ENCODE results near the gene P2RX6. TPM values are rescaled to one million over a fixed set of nuclear protein-coding genes. Genes with fewer than 3 reads are reported as not detected.
A peak's percentile ranks its signal among the peaks of the same experiment; 100 is the strongest.

Gene P2RX6
- total and polyA plus RNA-seq, 9 of the 15 experiments (the other 6 are each of a cell fraction or from before 2014, with no cell fraction given): 0.01 to 3.9 (median 1.5) TPM; not detected in 1

DNA sequence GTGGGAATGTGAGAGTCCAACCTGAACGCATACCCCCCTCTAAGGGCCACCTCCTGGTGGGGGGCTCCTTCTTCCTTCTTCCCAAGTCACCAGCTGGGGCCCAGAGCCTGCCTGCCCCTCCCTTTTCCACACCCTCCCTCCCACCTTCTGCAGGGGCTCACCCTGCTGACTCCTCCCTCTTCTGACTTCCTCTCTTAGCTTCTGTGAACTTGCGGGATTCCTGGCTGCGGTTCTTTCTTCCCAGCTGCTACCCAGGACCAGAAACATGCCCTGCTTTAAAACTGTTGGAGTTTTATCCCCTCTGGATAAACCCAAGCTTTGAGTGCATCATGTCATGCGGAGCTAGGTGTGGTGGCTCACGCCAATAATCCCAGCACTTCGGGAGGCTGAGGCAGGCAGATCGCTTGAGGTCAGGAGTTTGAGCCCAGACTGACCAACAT, 40.9 kb downstream of the P2RX6 start (continued):
- TF ChIP-seq, protein P1, sequence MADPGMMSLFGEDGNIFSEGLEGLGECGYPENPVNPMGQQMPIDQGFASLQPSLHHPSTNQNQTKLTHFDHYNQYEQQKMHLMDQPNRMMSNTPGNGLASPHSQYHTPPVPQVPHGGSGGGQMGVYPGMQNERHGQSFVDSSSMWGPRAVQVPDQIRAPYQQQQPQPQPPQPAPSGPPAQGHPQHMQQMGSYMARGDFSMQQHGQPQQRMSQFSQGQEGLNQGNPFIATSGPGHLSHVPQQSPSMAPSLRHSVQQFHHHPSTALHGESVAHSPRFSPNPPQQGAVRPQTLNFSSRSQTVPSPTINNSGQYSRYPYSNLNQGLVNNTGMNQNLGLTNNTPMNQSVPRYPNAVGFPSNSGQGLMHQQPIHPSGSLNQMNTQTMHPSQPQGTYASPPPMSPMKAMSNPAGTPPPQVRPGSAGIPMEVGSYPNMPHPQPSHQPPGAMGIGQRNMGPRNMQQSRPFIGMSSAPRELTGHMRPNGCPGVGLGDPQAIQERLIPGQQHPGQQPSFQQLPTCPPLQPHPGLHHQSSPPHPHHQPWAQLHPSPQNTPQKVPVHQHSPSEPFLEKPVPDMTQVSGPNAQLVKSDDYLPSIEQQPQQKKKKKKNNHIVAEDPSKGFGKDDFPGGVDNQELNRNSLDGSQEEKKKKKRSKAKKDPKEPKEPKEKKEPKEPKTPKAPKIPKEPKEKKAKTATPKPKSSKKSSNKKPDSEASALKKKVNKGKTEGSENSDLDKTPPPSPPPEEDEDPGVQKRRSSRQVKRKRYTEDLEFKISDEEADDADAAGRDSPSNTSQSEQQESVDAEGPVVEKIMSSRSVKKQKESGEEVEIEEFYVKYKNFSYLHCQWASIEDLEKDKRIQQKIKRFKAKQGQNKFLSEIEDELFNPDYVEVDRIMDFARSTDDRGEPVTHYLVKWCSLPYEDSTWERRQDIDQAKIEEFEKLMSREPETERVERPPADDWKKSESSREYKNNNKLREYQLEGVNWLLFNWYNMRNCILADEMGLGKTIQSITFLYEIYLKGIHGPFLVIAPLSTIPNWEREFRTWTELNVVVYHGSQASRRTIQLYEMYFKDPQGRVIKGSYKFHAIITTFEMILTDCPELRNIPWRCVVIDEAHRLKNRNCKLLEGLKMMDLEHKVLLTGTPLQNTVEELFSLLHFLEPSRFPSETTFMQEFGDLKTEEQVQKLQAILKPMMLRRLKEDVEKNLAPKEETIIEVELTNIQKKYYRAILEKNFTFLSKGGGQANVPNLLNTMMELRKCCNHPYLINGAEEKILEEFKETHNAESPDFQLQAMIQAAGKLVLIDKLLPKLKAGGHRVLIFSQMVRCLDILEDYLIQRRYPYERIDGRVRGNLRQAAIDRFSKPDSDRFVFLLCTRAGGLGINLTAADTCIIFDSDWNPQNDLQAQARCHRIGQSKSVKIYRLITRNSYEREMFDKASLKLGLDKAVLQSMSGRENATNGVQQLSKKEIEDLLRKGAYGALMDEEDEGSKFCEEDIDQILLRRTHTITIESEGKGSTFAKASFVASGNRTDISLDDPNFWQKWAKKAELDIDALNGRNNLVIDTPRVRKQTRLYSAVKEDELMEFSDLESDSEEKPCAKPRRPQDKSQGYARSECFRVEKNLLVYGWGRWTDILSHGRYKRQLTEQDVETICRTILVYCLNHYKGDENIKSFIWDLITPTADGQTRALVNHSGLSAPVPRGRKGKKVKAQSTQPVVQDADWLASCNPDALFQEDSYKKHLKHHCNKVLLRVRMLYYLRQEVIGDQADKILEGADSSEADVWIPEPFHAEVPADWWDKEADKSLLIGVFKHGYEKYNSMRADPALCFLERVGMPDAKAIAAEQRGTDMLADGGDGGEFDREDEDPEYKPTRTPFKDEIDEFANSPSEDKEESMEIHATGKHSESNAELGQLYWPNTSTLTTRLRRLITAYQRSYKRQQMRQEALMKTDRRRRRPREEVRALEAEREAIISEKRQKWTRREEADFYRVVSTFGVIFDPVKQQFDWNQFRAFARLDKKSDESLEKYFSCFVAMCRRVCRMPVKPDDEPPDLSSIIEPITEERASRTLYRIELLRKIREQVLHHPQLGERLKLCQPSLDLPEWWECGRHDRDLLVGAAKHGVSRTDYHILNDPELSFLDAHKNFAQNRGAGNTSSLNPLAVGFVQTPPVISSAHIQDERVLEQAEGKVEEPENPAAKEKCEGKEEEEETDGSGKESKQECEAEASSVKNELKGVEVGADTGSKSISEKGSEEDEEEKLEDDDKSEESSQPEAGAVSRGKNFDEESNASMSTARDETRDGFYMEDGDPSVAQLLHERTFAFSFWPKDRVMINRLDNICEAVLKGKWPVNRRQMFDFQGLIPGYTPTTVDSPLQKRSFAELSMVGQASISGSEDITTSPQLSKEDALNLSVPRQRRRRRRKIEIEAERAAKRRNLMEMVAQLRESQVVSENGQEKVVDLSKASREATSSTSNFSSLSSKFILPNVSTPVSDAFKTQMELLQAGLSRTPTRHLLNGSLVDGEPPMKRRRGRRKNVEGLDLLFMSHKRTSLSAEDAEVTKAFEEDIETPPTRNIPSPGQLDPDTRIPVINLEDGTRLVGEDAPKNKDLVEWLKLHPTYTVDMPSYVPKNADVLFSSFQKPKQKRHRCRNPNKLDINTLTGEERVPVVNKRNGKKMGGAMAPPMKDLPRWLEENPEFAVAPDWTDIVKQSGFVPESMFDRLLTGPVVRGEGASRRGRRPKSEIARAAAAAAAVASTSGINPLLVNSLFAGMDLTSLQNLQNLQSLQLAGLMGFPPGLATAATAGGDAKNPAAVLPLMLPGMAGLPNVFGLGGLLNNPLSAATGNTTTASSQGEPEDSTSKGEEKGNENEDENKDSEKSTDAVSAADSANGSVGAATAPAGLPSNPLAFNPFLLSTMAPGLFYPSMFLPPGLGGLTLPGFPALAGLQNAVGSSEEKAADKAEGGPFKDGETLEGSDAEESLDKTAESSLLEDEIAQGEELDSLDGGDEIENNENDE (IDR thresholded peaks at IDR 0.05; ENCODE audit: low read depth, low read length): no peak
- TF ChIP-seq, protein P2, sequence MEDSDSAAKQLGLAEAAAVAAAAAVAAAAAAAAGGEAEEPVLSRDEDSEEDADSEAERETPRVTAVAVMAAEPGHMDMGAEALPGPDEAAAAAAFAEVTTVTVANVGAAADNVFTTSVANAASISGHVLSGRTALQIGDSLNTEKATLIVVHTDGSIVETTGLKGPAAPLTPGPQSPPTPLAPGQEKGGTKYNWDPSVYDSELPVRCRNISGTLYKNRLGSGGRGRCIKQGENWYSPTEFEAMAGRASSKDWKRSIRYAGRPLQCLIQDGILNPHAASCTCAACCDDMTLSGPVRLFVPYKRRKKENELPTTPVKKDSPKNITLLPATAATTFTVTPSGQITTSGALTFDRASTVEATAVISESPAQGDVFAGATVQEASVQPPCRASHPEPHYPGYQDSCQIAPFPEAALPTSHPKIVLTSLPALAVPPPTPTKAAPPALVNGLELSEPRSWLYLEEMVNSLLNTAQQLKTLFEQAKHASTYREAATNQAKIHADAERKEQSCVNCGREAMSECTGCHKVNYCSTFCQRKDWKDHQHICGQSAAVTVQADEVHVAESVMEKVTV (CRISPR knock-in tag; IDR thresholded peaks at IDR 0.05): no peak
- peak; percentile 7 for TF ChIP-seq HNRNPLL (IDR thresholded peaks at IDR 0.05; ENCODE audit: low read depth, low read length, poor library complexity, severe bottlenecking)
- 0 out of 2 replicates have a peak, but pooled peaks have one; percentile 6 for TF ChIP-seq HIVEP1 (CRISPR knock-in tag; IDR thresholded peaks at IDR 0.05)
- peak; percentile 42 for TF ChIP-seq POU5F1 (IDR thresholded peaks at IDR 0.05; ENCODE audit: borderline replicate concordance, low read depth, low read length, partially characterized antibody)
- no peak for TF ChIP-seq MTA2 (IDR thresholded peaks at IDR 0.05; ENCODE audit: low read depth)
- no peak for TF ChIP-seq CBFA2T2 (conservative IDR thresholded peaks at IDR 0.05)
- no peak; the same call in 1 of the 2 replicates for TF ChIP-seq LEF1 (IDR thresholded peaks at IDR 0.05)
- TF ChIP-seq YBX1 (IDR thresholded peaks at IDR 0.05): no peak
- TF ChIP-seq MECOM (CRISPR knock-in tag; IDR thresholded peaks at IDR 0.05): no peak
- no peak for TF ChIP-seq CBX1 (IDR thresholded peaks at IDR 0.05; ENCODE audit: low read depth)
- no peak for TF ChIP-seq ESRRB (CRISPR knock-in tag; IDR thresholded peaks at IDR 0.05; ENCODE audit: borderline replicate concordance)
- no peak for TF ChIP-seq ZNF282 (CRISPR knock-in tag; IDR thresholded peaks at IDR 0.05)
- TF ChIP-seq PCBP1 (IDR thresholded peaks at IDR 0.05; ENCODE audit: low read depth, low read length, poor library complexity, severe bottlenecking): no peak
- no peak for TF ChIP-seq NFIC (IDR thresholded peaks at IDR 0.05)
- no peak for TF ChIP-seq RB1 (IDR thresholded peaks at IDR 0.05; ENCODE audit: low read depth)
- 0 out of 4 replicates have a peak, but pooled peaks of 1 of the 2 experiments have one; percentile 14 for TF ChIP-seq NRF1 (conservative IDR thresholded peaks at IDR 0.05 in 1 of 2, IDR thresholded peaks at IDR 0.05 in 1 of 2)
- no peak for TF ChIP-seq PHB2 (IDR thresholded peaks at IDR 0.05; ENCODE audit: low read depth)
- TF ChIP-seq PRMT5 (CRISPR knock-in tag; IDR thresholded peaks at IDR 0.05): no peak

Measured in K562 (cell line).